Keratinocyte (primary cell): ENCODE results near the gene NDRG3. TPM values are rescaled to one million over a fixed set of nuclear protein-coding genes. Genes with fewer than 3 reads are reported as not detected.

ENCODE experiments used
- DNase-seq: peaks from one replicate; pipeline ENCODE4 v3.0.0-alpha.2; 2011; ENCODE audit warnings: low read depth, missing footprints, low spot score
- FAIRE-seq: peaks from 2 replicates; lab custom pipeline; 2011; peaks lifted over from hg19 to GRCh38; lab: Jason Lieb, UNC
- H2AFZ ChIP-seq: 2 replicates; pipeline ENCODE4 v1.6.0; 2012; ENCODE audit warnings: low read length, control low read depth, inconsistent platforms; ENCODE audit not compliant: control insufficient read depth
- H3K27ac ChIP-seq: 2 replicates; pipeline ENCODE4 v1.5.1; 2011; ENCODE audit warnings: low read length; ENCODE audit not compliant: control insufficient read depth, insufficient read depth
- H3K27me3 ChIP-seq: 3 replicates; pipeline ENCODE4 v1.6.0; 2011; ENCODE audit warnings: low read length; ENCODE audit not compliant: control insufficient read depth, insufficient read depth; ENCODE audit errors: extremely low read depth
- H3K36me3 ChIP-seq, 2 experiments: 2 replicates in 1 of 2; 3 replicates in 1 of 2; pipeline ENCODE4 v1.5.1; 2011; ENCODE audit warnings: low read length in 2 of 2, mild to moderate bottlenecking in 1 of 2; ENCODE audit not compliant: control insufficient read depth in 2 of 2, insufficient read depth in 2 of 2; ENCODE audit errors: extremely low read depth in 1 of 2
- H3K4me1 ChIP-seq: 3 replicates; pipeline ENCODE4 v1.5.1; 2011; ENCODE audit warnings: low read length; ENCODE audit not compliant: control insufficient read depth, insufficient read depth; ENCODE audit errors: extremely low read depth
- H3K4me2 ChIP-seq: 3 replicates; pipeline ENCODE4 v1.6.0; 2011; ENCODE audit warnings: low read depth, low read length; ENCODE audit not compliant: control insufficient read depth, insufficient read depth; ENCODE audit errors: extremely low read depth
- H3K4me3 ChIP-seq, 3 experiments: fragments of 200-600 bp in 1 of 3; sonication (generic) in 1 of 3; 2 replicates in 2 of 3; 3 replicates in 1 of 3; pipeline ENCODE4 v1.5.1; 2011 to 2016; ENCODE audit warnings: low read length in 3 of 3, mild to moderate bottlenecking in 3 of 3, control low read depth in 2 of 3, inconsistent platforms in 1 of 3, low read depth in 1 of 3, mixed read lengths in 1 of 3, mixed run types in 1 of 3, moderate library complexity in 1 of 3; ENCODE audit not compliant: control insufficient read depth in 2 of 3, insufficient read depth in 2 of 3; ENCODE audit errors: extremely low read depth in 1 of 3
- H3K79me2 ChIP-seq: 2 replicates; pipeline ENCODE4 v1.6.0; 2012; ENCODE audit warnings: low read length; ENCODE audit not compliant: control insufficient read depth, insufficient read depth
- H3K9ac ChIP-seq: 3 replicates; pipeline ENCODE4 v1.6.0; 2011; ENCODE audit warnings: low read length; ENCODE audit not compliant: control insufficient read depth, insufficient read depth; ENCODE audit errors: extremely low read depth
- H3K9me1 ChIP-seq: 3 replicates; pipeline ENCODE4 v1.6.0; 2011; ENCODE audit warnings: low read length; ENCODE audit not compliant: control insufficient read depth, insufficient read depth; ENCODE audit errors: extremely low read depth
- H3K9me3 ChIP-seq: 2 replicates; pipeline ENCODE4 v1.5.1; 2012; ENCODE audit warnings: low read depth, low read length; ENCODE audit not compliant: control insufficient read depth
- H4K20me1 ChIP-seq: 3 replicates; pipeline ENCODE4 v1.6.0; 2011; ENCODE audit warnings: low read length; ENCODE audit not compliant: control insufficient read depth, insufficient read depth; ENCODE audit errors: extremely low read depth
- CTCF ChIP-seq, 3 experiments: IDR thresholded peaks in 1 of 3; conservative IDR thresholded peaks in 1 of 3; optimal IDR thresholded peaks in 1 of 3; 2 replicates in 2 of 3; 3 replicates in 1 of 3; pipeline versions ENCODE3 to v1.5.1; 2011; ENCODE audit warnings: low read length in 3 of 3, mild to moderate bottlenecking in 3 of 3, moderate library complexity in 2 of 3, control low read depth in 1 of 3, inconsistent platforms in 1 of 3; ENCODE audit not compliant: insufficient read depth in 2 of 3; ENCODE audit errors: extremely low read depth in 1 of 3
- EZH2 ChIP-seq: IDR thresholded peaks from one replicate; pipeline ENCODE4 v1.6.1; 2012; ENCODE audit warnings: inconsistent platforms, mild to moderate bottlenecking, low read length, moderate library complexity
- dilution Hi-C: fragments of 300-500 bp; cut with MboI; formaldehyde crosslinking; loops from one replicate; pipeline ENCODE4 v1.7.0; 2020; ENCODE audit warnings: low sequenced_read_pairs; ENCODE audit not compliant: extremely low pct_ligation_motif_present
- polyA plus RNA-seq, 5 experiments: library from polyadenylated mRNA; depleted of rRNA in 3 of 5; stranded (reverse) in 3 of 5; stranded (forward) in 1 of 5; unstranded in 1 of 5; fragments of >200 nt; gene quantifications; 1 replicate in 1 of 5; 2 replicates in 3 of 5; 3 replicates in 1 of 5; pipeline versions ENCODE4 v1.2.1 to v1.2.3, GENCODE V29; 2011 to 2012; ENCODE audit warnings: missing spikeins in 2 of 5, low read depth in 1 of 5, low replicate concordance in 1 of 5

Gene NDRG3
- polyA plus RNA-seq, 1 donor (not counting 4 experiments of a cell fraction or from before 2014, with no cell fraction given) = 44.1 TPM

DNA sequence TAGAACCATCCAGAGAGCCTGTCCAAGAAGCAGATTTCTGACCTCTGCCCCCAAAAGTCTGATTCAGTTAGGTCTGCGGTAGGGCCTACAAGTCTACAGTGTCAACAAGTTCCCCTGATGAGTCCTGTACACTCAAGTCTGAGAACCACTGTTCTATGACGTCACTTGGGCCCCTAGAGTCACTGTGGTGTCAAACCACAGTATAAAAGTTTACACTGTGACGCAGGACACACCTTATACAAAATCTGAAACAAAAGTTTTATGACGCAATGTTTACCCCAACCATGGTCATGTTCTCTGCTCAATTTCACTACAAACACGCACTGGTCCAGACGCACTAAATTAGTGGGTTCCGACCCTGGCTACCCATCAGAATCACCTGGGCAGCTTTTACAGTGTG, 117.8 kb downstream of the NDRG3 start:
- Histone ChIP-seq H3K27ac (no peak overlapping the region), H3K4me3 (no peak overlapping the region), H3K4me1 (no peaks in the 10 kb centered on the region), H3K36me3 (no peaks in the 10 kb centered on the region), H3K9me1 (no peaks in the 10 kb centered on the region), H3K9ac (no peak overlapping the region), H4K20me1 (no peaks in the 10 kb centered on the region), H3K9me3 (no peaks in the 10 kb centered on the region), H3K79me2 (no peaks in the 10 kb centered on the region), H3K27me3 (no peaks in the 10 kb centered on the region), H2AFZ (no peak overlapping the region), H3K4me2 (no peak overlapping the region)
- dilution Hi-C loops = no loop called here
- TF ChIP-seq EZH2 = no peak
- TF ChIP-seq CTCF (optimal IDR thresholded peaks at IDR 0.05 in 1 of 3, IDR thresholded peaks at IDR 0.05 in 1 of 3, conservative IDR thresholded peaks at IDR 0.05 in 1 of 3; ENCODE audit: extremely low read depth in 1 of 3, insufficient read depth in 2 of 3, low read length in 3 of 3) = no peak
- no peak for DNase-seq
- FAIRE-seq = no peak

DNA sequence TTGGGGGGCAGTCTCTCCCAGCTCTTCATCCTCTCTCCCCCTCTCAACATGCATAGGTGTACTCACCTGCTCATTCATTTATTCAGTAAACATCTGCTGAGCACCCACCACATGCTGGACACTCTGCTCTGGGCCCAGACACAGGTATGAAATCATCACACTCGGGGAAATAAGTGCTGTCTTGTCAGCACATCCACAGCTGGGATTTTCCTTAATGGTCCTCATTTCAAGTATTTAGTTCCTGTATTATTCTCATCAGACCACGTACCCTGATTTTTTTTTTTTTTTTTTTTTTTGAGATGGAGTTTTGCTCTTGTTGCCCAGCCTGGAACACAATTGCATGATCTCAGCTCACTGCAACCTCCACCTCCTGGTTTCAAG, 121.0 kb downstream of the NDRG3 start:
- Histone ChIP-seq H3K4me3 (no peak overlapping the region), H3K27ac (no peak overlapping the region), H2AFZ (no peak overlapping the region), H4K20me1 (no peaks in the 10 kb centered on the region), H3K9me1 (no peaks in the 10 kb centered on the region), H3K27me3 (no peaks in the 10 kb centered on the region), H3K4me2 (no peak overlapping the region), H3K36me3 (no peaks in the 10 kb centered on the region), H3K9me3 (no peaks in the 10 kb centered on the region), H3K9ac (no peak overlapping the region), H3K79me2 (no peaks in the 10 kb centered on the region), H3K4me1 (no peaks in the 10 kb centered on the region)
- dilution Hi-C loops = no loop called here
- no peak for DNase-seq
- TF ChIP-seq EZH2 = no peak
- no peak for TF ChIP-seq CTCF (optimal IDR thresholded peaks at IDR 0.05 in 1 of 3, IDR thresholded peaks at IDR 0.05 in 1 of 3, conservative IDR thresholded peaks at IDR 0.05 in 1 of 3; ENCODE audit: extremely low read depth in 1 of 3, insufficient read depth in 2 of 3, low read length in 3 of 3)
- no peak for FAIRE-seq
